ENCODE results near the gene MEN1. TPM values are rescaled to one million over a fixed set of nuclear protein-coding genes. Genes with fewer than 3 reads are reported as not detected.

MEN1 gene
- total and polyA plus RNA-seq, 9 of the 15 experiments (the other 6 are each of a cell fraction or from before 2014, with no cell fraction given) = 3.4 to 57.2 (median 19.3) TPM

DNA sequence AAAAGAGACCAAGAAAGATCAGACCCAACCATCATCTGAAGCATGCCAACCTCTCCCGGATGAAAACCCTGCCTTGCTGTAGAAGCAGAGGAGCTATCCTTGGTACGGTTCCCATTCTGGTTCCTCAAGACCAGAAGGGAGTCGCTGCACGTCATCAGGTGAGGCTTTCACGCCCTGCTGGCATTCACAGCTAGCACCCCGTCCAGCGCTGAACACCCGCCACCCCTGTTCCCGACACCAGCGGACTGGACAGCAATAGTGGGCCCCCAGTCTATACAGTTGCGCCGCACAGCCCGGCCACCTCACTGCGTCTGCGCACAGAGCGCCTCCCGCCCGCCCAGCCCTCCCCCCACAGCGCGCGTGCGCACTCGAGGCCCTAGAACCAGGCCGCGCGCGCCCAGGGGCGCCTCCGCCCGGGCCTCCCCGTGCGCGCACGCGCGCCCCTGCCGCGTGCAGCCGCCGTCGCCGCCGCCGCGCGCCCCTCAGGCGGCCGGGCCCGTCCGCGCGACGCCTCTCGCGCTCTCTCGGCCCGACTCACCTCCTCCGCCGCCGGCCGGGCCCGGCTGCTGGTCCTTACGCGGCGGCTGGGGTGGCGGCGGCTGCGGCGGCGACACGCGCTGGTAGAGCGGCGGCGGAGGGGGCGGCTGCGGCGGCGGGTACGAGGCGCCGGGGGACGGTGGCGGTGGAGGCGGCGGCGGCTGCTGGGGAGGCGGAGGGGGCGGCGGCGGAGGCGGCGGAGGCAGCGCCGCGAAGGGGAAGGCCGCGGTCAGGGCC, 32.7 kb downstream of the MEN1 start (continued):
- TF ChIP-seq REST (IDR thresholded peaks at IDR 0.05; ENCODE audit: borderline replicate concordance) = peak; percentile 87
- TF ChIP-seq REST (CRISPR knock-in tag; IDR thresholded peaks at IDR 0.05; ENCODE audit: low read depth) = 0 out of 2 replicates have a peak, but pooled peaks have one; percentile 46
- TF ChIP-seq, protein P1, sequence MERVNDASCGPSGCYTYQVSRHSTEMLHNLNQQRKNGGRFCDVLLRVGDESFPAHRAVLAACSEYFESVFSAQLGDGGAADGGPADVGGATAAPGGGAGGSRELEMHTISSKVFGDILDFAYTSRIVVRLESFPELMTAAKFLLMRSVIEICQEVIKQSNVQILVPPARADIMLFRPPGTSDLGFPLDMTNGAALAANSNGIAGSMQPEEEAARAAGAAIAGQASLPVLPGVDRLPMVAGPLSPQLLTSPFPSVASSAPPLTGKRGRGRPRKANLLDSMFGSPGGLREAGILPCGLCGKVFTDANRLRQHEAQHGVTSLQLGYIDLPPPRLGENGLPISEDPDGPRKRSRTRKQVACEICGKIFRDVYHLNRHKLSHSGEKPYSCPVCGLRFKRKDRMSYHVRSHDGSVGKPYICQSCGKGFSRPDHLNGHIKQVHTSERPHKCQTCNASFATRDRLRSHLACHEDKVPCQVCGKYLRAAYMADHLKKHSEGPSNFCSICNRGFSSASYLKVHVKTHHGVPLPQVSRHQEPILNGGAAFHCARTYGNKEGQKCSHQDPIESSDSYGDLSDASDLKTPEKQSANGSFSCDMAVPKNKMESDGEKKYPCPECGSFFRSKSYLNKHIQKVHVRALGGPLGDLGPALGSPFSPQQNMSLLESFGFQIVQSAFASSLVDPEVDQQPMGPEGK (CRISPR knock-in tag; IDR thresholded peaks at IDR 0.05; ENCODE audit: borderline replicate concordance) = no peak
- TF ChIP-seq HNRNPUL1 (IDR thresholded peaks at IDR 0.05; ENCODE audit: low read length) = no peak
- no peak for TF ChIP-seq HSF4 (CRISPR knock-in tag; IDR thresholded peaks at IDR 0.05; ENCODE audit: borderline replicate concordance)
- TF ChIP-seq HNRNPLL (IDR thresholded peaks at IDR 0.05; ENCODE audit: low read depth, low read length, poor library complexity, severe bottlenecking) = no peak
- TF ChIP-seq RBM22 (IDR thresholded peaks at IDR 0.05; ENCODE audit: low read depth, low read length, poor library complexity, severe bottlenecking) = peak; percentile 43
- TF ChIP-seq SNRNP70 (optimal IDR thresholded peaks at IDR 0.05; ENCODE audit: low read depth, low read length) = no peak
- no peak for TF ChIP-seq ZC3H8 (IDR thresholded peaks at IDR 0.05)
- TF ChIP-seq ZNF224 (CRISPR knock-in tag; IDR thresholded peaks at IDR 0.05) = no peak
- TF ChIP-seq BRD9 (IDR thresholded peaks at IDR 0.05; ENCODE audit: low read depth, partially characterized antibody) = no peak
- no peak for TF ChIP-seq PTTG1 (tag; IDR thresholded peaks at IDR 0.05; ENCODE audit: low read depth)
- TF ChIP-seq ZNF444 (CRISPR knock-in tag; IDR thresholded peaks at IDR 0.05) = no peak
- TF ChIP-seq CBFA2T3 (IDR thresholded peaks at IDR 0.05) = no peak
- no peak for TF ChIP-seq TAF7 (tag; IDR thresholded peaks at IDR 0.05)
- TF ChIP-seq KDM4B (IDR thresholded peaks at IDR 0.05; ENCODE audit: borderline replicate concordance in 2 of 2, low read depth in 1 of 2) = no peak
- no peak for TF ChIP-seq WHSC1 (IDR thresholded peaks at IDR 0.05; ENCODE audit: low read length)
- peak; percentile 81 for TF ChIP-seq CHD1 (IDR thresholded peaks at IDR 0.05; ENCODE audit: low read length)
- no peak for TF ChIP-seq MAFK (IDR thresholded peaks at IDR 0.05; ENCODE audit: low read length)
- TF ChIP-seq HMG20B (CRISPR knock-in tag; IDR thresholded peaks at IDR 0.05) = no peak
